ENCODE results near the gene NUP210L. TPM values are rescaled to one million over a fixed set of nuclear protein-coding genes. Genes with fewer than 3 reads are reported as not detected.
"Not testable (repeated sequence)": the region's sequence is repeated elsewhere in the genome, so short reads cannot be mapped to it uniquely, and the experiment has no call there.

Gene NUP210L
- total RNA-seq, 1 donor: under 0.01 TPM

DNA sequence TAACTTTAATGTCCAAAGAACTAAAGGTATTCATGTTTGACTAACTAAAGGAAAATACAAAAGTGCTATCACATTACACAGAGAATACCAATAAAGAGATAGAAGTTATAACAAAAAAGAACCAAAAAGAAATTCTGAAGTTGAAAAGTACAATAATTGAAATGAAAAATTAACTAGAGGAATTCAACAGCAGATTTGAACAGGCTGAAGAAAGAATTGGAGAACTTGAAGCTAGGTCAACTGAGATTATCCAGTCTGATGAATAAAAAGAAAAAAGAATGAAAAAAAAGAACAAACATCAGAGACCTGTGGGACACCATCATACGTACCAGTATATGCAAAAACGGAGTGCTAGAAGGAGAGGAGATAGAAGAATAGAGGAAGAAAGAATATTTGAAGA, 78.5 kb downstream of the NUP210L start:
- no peak overlapping the region for H3K4me2 ChIP-seq (ENCODE audit: insufficient read depth, low read length)
- H3K27me3 ChIP-seq (ENCODE audit: insufficient read depth, low read length): no peaks in the 10 kb centered on the region
- no peaks in the 10 kb centered on the region for H3K79me2 ChIP-seq (ENCODE audit: insufficient read depth, low read length)
- DNase-seq (ENCODE audit: insufficient read length, low spot score, missing footprints): no peak
- H4K20me1 ChIP-seq (ENCODE audit: insufficient read depth, low read length): no peaks in the 10 kb centered on the region
- no peak overlapping the region for H2AFZ ChIP-seq (ENCODE audit: low read length)
- H3K36me3 ChIP-seq (ENCODE audit: insufficient read depth, low read length): no peaks in the 10 kb centered on the region
- TF ChIP-seq, protein P1, sequence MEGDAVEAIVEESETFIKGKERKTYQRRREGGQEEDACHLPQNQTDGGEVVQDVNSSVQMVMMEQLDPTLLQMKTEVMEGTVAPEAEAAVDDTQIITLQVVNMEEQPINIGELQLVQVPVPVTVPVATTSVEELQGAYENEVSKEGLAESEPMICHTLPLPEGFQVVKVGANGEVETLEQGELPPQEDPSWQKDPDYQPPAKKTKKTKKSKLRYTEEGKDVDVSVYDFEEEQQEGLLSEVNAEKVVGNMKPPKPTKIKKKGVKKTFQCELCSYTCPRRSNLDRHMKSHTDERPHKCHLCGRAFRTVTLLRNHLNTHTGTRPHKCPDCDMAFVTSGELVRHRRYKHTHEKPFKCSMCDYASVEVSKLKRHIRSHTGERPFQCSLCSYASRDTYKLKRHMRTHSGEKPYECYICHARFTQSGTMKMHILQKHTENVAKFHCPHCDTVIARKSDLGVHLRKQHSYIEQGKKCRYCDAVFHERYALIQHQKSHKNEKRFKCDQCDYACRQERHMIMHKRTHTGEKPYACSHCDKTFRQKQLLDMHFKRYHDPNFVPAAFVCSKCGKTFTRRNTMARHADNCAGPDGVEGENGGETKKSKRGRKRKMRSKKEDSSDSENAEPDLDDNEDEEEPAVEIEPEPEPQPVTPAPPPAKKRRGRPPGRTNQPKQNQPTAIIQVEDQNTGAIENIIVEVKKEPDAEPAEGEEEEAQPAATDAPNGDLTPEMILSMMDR (IDR thresholded peaks at IDR 0.05; ENCODE audit: extremely low read depth, low read depth, low read length): no peak
- H3K4me3 ChIP-seq (ENCODE audit: insufficient read depth, low read length): no peak overlapping the region
- H3K9me3 ChIP-seq (ENCODE audit: low read depth, low read length): no peaks in the 10 kb centered on the region
- H3K27ac ChIP-seq (ENCODE audit: low read depth, low read length): no peak overlapping the region
- no peaks in the 10 kb centered on the region for H3K4me1 ChIP-seq (ENCODE audit: insufficient read depth, low read length)

DNA sequence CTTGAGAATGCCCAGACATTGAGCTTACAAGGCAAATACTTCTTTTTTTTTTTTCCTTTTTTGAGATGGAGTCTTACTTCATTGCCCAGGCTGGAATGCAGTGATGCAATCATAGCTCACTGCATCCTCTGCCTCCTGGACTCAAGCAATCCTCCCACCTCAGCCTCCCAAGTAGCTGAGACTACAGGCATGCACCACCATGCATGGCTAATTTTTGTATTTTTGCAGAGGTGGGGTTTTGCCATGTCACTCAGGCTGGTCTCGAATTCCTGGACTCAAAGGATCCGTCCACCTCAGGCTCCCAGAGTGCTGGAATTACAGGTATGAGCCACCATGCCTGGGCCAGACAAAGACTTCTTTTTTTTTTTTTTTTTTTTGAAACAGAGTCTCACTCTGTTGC, 79.1 kb downstream of the NUP210L start:
- Histone ChIP-seq H4K20me1 (ENCODE audit: insufficient read depth, low read length) (no peaks in the 10 kb centered on the region), H3K27ac (ENCODE audit: low read depth, low read length) (no peak overlapping the region), H3K79me2 (ENCODE audit: insufficient read depth, low read length) (no peaks in the 10 kb centered on the region), H3K9me3 (ENCODE audit: low read depth, low read length) (no peaks in the 10 kb centered on the region), H3K4me3 (ENCODE audit: insufficient read depth, low read length) (no peak overlapping the region), H3K36me3 (ENCODE audit: insufficient read depth, low read length) (no peaks in the 10 kb centered on the region), H3K4me2 (ENCODE audit: insufficient read depth, low read length) (no peak overlapping the region), H2AFZ (ENCODE audit: low read length) (no peak overlapping the region), H3K27me3 (ENCODE audit: insufficient read depth, low read length) (no peaks in the 10 kb centered on the region), H3K4me1 (ENCODE audit: insufficient read depth, low read length) (no peaks in the 10 kb centered on the region)
- TF ChIP-seq, protein P1 (IDR thresholded peaks at IDR 0.05; ENCODE audit: extremely low read depth, low read depth, low read length): no peak
- DNase-seq (ENCODE audit: insufficient read length, low spot score, missing footprints): no peak

DNA sequence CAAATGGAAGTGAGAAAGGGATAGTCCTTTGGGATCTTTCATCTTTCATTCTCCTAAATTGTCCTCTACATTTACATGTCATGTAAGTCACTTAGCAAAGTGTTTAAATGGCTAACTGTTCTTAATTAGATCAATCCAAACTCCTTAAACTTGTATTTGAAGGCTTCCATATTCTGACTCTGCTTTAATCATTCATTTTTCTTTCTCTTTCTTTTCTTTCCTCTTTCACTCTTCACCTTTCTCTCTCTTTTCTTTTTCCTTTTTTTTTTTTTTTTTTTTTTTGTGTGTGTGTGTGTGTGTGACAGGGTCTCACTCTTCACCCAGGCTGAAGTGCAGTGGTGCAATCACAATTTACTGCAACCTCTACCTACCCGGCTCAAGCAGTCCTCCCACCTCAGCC, 92.6 kb downstream of the NUP210L start:
- no peak overlapping the region for H3K4me2 ChIP-seq (ENCODE audit: insufficient read depth, low read length)

DNA sequence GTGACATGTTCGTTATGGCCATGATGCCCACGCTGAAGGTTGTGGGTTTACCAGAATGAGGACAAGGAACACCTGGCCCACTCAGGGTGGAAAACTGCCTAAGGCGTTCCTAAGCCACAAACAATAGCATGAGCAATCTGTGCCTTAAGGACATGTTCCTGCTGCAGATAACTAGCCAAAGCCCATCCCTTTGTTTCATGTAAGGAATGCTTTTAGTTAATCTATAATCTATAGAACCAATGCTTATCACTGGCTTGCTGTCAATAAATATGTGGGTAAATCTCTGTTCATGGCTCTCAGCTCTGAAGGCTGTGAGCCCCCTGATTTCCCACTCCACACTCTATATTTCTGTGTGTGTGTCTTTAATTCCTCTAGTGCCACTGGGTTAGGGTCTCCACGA, 107.4 kb downstream of the NUP210L start:
- not testable (repeated sequence) for H3K9me3 ChIP-seq (ENCODE audit: low read depth, low read length); H3K4me2 ChIP-seq (ENCODE audit: insufficient read depth, low read length); H2AFZ ChIP-seq (ENCODE audit: low read length); H3K27ac ChIP-seq (ENCODE audit: low read depth, low read length); H3K36me3 ChIP-seq (ENCODE audit: insufficient read depth, low read length); H3K4me1 ChIP-seq (ENCODE audit: insufficient read depth, low read length); H4K20me1 ChIP-seq (ENCODE audit: insufficient read depth, low read length); H3K27me3 ChIP-seq (ENCODE audit: insufficient read depth, low read length); H3K4me3 ChIP-seq (ENCODE audit: insufficient read depth, low read length); H3K79me2 ChIP-seq (ENCODE audit: insufficient read depth, low read length); DNase-seq (ENCODE audit: insufficient read length, low spot score, missing footprints)

More for the DNA sequence above, 92.6 kb downstream of the NUP210L start:
- Histone ChIP-seq H4K20me1 (ENCODE audit: insufficient read depth, low read length) (no peaks in the 10 kb centered on the region), H3K9me3 (ENCODE audit: low read depth, low read length) (no peaks in the 10 kb centered on the region), H3K79me2 (ENCODE audit: insufficient read depth, low read length) (no peaks in the 10 kb centered on the region), H3K27ac (ENCODE audit: low read depth, low read length) (no peak overlapping the region), H2AFZ (ENCODE audit: low read length) (no peak overlapping the region), H3K36me3 (ENCODE audit: insufficient read depth, low read length) (no peaks in the 10 kb centered on the region), H3K4me1 (ENCODE audit: insufficient read depth, low read length) (no peaks in the 10 kb centered on the region), H3K27me3 (ENCODE audit: insufficient read depth, low read length) (peaks cover 2% of the 10 kb centered on the region), H3K4me3 (ENCODE audit: insufficient read depth, low read length) (no peak overlapping the region)
- TF ChIP-seq, protein P1 (IDR thresholded peaks at IDR 0.05; ENCODE audit: extremely low read depth, low read depth, low read length): no peak
- no peak for DNase-seq (ENCODE audit: insufficient read length, low spot score, missing footprints)

DNA sequence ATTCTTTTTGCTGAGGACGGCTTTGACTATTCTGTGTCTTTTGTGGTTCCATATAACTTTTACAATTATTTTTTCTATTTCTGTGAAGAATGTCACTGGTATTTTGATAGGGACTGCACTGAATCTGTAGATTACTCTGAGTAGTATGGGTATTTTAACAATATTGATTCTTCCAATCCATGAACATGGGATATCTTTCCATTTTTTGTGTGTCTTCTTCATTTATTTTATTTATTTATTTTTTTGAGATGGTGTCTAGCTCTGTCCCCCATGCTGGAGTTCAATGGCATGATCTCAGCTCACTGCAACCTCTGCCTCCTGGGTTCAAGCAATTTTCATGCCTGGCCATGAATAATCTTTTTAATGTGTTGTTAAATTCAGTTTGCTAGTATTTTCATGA, 121.2 kb downstream of the NUP210L start:
- H2AFZ ChIP-seq (ENCODE audit: low read length); H3K4me2 ChIP-seq (ENCODE audit: insufficient read depth, low read length); H3K4me3 ChIP-seq (ENCODE audit: insufficient read depth, low read length); DNase-seq (ENCODE audit: insufficient read length, low spot score, missing footprints); H3K36me3 ChIP-seq (ENCODE audit: insufficient read depth, low read length); H3K27ac ChIP-seq (ENCODE audit: low read depth, low read length); H3K4me1 ChIP-seq (ENCODE audit: insufficient read depth, low read length); H3K27me3 ChIP-seq (ENCODE audit: insufficient read depth, low read length); H4K20me1 ChIP-seq (ENCODE audit: insufficient read depth, low read length); H3K79me2 ChIP-seq (ENCODE audit: insufficient read depth, low read length); H3K9me3 ChIP-seq (ENCODE audit: low read depth, low read length): not testable (repeated sequence)

All from osteoblast (primary cell).